SJCRH30 (cell line): ENCODE results near the gene C14orf39. TPM values are rescaled to one million over a fixed set of nuclear protein-coding genes. Genes with fewer than 3 reads are reported as not detected.

Experiments used
- DNase-seq, 2 experiments: peaks; one replicate each; pipeline ENCODE4 v3.0.0-alpha.2; 2015 to 2020
- H3K27ac ChIP-seq: fragments of 250-450 bp; sonication (Bioruptor Pico); 2 replicates; pipeline ENCODE4 v1.5.1; 2020; ENCODE audit warnings: mild to moderate bottlenecking, moderate library complexity
- H3K27me3 ChIP-seq: fragments of 250-450 bp; sonication (Bioruptor Pico); 2 replicates; pipeline ENCODE4 v1.5.1; 2020; ENCODE audit warnings: mild to moderate bottlenecking, moderate library complexity
- H3K36me3 ChIP-seq: fragments of 250-450 bp; sonication (Bioruptor Pico); 2 replicates; pipeline ENCODE4 v1.5.1; 2020; ENCODE audit warnings: mild to moderate bottlenecking, moderate library complexity
- H3K4me1 ChIP-seq: fragments of 250-450 bp; sonication (Bioruptor Pico); 2 replicates; pipeline ENCODE4 v1.5.1; 2020; ENCODE audit warnings: mild to moderate bottlenecking, moderate library complexity
- H3K4me3 ChIP-seq: fragments of 250-450 bp; sonication (Bioruptor Pico); 2 replicates; pipeline ENCODE4 v1.5.1; 2020; ENCODE audit warnings: mild to moderate bottlenecking, moderate library complexity
- H3K9me3 ChIP-seq: fragments of 250-450 bp; sonication (Bioruptor Pico); replicated peaks from 2 replicates; pipeline ENCODE4 v1.5.1; 2020; ENCODE audit warnings: mild to moderate bottlenecking, moderate library complexity
- total RNA-seq: library from RNA; depleted of rRNA; stranded (reverse); fragments of >200 nt; shearing (Covaris generic); gene quantifications from 2 replicates; pipeline ENCODE4 v1.2.3, GENCODE V29; 2014; rRNA removed

The C14orf39 gene
- total RNA-seq, 1 experiment from 2014 or later, result 1.9 TPM

DNA sequence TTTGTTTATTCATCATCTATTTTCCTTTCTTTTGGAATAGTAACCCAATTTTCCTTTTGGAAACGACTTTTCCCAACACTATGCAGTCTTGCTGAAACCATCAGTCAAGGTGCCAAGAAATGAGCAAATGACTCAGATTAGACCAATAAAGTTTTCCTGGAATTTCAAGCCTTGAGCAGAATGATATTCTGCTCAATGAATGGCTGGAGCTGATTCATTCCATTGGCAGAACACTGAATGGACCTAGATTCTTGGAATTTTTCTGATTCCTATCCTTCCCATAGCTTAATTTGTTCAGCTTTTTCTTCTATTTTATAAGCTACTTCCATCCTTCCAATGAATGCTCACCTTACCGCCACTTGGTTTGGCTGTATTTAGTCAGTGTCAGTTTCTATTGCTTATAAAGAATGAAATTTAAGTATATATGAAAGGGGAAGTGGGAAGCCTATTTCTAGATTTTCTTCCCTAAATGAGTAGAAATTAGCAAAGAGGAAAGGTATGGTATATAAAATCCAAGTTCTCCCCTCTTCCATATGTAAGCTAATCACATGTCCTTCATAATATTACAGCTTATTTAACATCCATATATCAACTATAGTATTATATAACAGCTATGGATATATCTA lies 89.0 kb downstream of the C14orf39 start:
- H3K36me3 ChIP-seq, result no peaks in the 10 kb centered on the region
- no peak overlapping the region for H3K27ac ChIP-seq
- no peak overlapping the region for H3K4me3 ChIP-seq
- no peaks in the 10 kb centered on the region for H3K4me1 ChIP-seq
- H3K9me3 ChIP-seq, result no peaks in the 10 kb centered on the region
- DNase-seq, result no peak
- no peaks in the 10 kb centered on the region for H3K27me3 ChIP-seq

Other genes starting within 250 kb of the C14orf39 start
- 25.3 and 31.2 TPM in 2 replicates for gene PPM1A, start 236.8 kb downstream of the C14orf39 start, total RNA-seq
- gene SIX6, start 23.1 kb upstream of the C14orf39 start, total RNA-seq, result not detected in 2 replicates
- gene SIX1, start 163.4 kb upstream of the C14orf39 start, total RNA-seq, result 63.4 and 65.0 TPM in 2 replicates
- gene SIX4, start 238.3 kb upstream of the C14orf39 start, total RNA-seq, result 45.1 and 46.7 TPM in 2 replicates
- 103 and 129 TPM in 2 replicates for gene MNAT1, start 248.7 kb upstream of the C14orf39 start, total RNA-seq